Measurements from ENCODE around the gene HBG1. TPM values are rescaled to one million over a fixed set of nuclear protein-coding genes. Genes with fewer than 3 reads are reported as not detected.

The HBG1 gene
- polyA plus RNA-seq, 1 experiment, result not detected

DNA sequence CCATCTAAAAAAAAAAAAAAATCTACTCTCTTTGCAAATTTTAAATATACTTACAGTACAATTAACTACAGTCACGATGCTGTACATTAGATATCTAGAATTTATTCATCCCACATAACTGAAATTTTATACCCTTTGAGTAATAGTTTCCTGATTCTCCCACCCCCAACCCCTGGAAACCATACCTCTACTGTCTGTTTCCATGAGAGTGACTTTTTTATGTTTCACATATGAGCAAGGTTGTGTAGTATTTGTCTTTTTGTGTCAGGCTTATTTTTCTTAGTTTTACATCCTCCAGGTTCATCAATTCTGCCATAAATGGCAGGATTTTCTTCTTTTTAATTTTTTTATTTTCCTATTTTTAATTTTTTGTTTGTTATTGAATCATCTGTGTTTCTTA, 26.0 kb downstream of the HBG1 start:
- TF ChIP-seq, protein P1, sequence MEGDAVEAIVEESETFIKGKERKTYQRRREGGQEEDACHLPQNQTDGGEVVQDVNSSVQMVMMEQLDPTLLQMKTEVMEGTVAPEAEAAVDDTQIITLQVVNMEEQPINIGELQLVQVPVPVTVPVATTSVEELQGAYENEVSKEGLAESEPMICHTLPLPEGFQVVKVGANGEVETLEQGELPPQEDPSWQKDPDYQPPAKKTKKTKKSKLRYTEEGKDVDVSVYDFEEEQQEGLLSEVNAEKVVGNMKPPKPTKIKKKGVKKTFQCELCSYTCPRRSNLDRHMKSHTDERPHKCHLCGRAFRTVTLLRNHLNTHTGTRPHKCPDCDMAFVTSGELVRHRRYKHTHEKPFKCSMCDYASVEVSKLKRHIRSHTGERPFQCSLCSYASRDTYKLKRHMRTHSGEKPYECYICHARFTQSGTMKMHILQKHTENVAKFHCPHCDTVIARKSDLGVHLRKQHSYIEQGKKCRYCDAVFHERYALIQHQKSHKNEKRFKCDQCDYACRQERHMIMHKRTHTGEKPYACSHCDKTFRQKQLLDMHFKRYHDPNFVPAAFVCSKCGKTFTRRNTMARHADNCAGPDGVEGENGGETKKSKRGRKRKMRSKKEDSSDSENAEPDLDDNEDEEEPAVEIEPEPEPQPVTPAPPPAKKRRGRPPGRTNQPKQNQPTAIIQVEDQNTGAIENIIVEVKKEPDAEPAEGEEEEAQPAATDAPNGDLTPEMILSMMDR (IDR thresholded peaks at IDR 0.05; ENCODE audit: insufficient read depth, low read depth, low read length), result no peak
- no peak for DNase-seq (ENCODE audit: low read depth)
- POLR2A ChIA-PET, result no interaction called here
- no peak overlapping the region for H3K4me3 ChIP-seq (ENCODE audit: low read depth, low read length)
- H3K27me3 ChIP-seq (ENCODE audit: control insufficient read depth, insufficient read depth, low read length), result no peaks in the 10 kb centered on the region
- H3K36me3 ChIP-seq (ENCODE audit: control insufficient read depth, insufficient read depth, low read length), result no peaks in the 10 kb centered on the region
- CTCF ChIA-PET, result no interaction called here

DNA sequence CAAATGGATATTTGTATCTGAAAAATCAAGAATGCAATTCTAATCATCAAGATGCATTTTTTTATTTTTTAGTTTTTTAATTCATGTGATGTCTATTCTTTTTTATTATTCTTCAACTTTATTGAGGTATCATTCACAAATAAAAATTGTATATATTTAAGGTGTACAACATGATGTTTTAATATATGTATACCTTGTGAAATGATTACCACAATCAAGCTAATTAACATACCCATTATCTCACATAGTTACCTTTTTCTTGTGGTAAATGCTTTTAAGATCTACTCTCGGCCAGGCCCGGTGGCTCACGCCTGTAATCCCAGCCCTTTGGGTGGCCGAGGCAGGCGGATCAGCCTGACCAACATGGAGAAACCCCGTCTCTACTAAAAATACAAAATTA, 26.5 kb downstream of the HBG1 start:
- POLR2A ChIA-PET, result no interaction called here
- DNase-seq (ENCODE audit: low read depth), result no peak
- Histone ChIP-seq H3K4me3 (ENCODE audit: low read depth, low read length) (no peak overlapping the region), H3K27me3 (ENCODE audit: control insufficient read depth, insufficient read depth, low read length) (no peaks in the 10 kb centered on the region), H3K36me3 (ENCODE audit: control insufficient read depth, insufficient read depth, low read length) (no peaks in the 10 kb centered on the region)
- TF ChIP-seq, protein P1 (IDR thresholded peaks at IDR 0.05; ENCODE audit: insufficient read depth, low read depth, low read length), result no peak
- CTCF ChIA-PET, result no interaction called here

DNA sequence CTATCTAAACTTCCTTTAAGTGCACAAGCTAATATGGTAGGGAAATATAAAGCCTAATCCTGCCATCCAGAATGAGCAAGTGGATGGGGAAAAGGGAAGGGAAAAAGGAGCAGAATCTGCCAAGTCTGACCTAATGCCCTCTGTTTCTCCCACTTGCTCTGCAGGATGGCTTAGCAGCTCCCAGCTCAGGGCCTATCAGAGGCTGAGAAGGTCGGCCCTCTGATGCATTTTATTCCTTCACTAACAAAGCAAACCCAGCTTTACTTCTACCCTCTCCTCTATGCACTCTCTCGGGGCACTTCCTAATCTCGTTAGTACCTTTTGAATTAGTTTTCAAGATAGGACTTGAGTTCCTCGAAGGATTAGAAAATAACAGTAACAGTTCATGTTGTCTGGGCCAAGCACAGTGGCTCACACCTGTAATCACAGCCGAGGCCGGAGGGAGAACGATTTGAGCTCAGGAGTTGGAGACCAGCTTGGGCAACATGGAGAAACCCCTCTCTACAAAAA, 39.2 kb downstream of the HBG1 start:
- ChIA-PET CTCF (interaction anchor here (0.6 to 2.1 kb wide), 2 partner anchors 18 to 160 kb away, joined by 3 to 7 read pairs; no protein-coding TSS in a partner anchor), POLR2A (no interaction called here)
- Histone ChIP-seq H3K36me3 (ENCODE audit: control insufficient read depth, insufficient read depth, low read length) (no peaks in the 10 kb centered on the region), H3K4me3 (ENCODE audit: low read depth, low read length) (no peak overlapping the region), H3K27me3 (ENCODE audit: control insufficient read depth, insufficient read depth, low read length) (no peaks in the 10 kb centered on the region)
- DNase-seq (ENCODE audit: low read depth), result no peak
- TF ChIP-seq, protein P1 (IDR thresholded peaks at IDR 0.05; ENCODE audit: insufficient read depth, low read depth, low read length), result no peak

DNA sequence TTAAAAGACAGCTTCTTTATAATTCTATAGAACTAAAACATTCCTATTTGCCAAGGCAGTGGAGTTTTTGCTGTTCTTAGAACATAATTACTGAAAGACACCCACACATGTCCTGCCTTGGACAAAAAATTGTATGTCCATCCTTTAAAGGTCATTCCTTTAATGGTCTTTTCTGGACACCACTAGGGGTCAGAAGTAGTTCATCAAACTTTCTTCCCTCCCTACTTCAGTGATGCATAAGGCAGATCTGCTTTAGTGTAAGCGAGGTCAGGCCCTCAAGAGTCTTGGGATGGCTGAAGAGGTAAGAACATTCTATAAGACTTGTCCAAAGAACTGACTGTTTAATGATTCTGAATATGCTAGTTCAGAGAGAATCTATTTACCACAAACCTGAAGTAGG, 44.9 kb downstream of the HBG1 start:
- H3K27me3 ChIP-seq (ENCODE audit: control insufficient read depth, insufficient read depth, low read length), result no peaks in the 10 kb centered on the region
- CTCF ChIA-PET, result interaction anchor here (0.6 to 4.5 kb wide), 8 partner anchors 10 to 186 kb away, joined by 3 to 22 read pairs (median 4); no protein-coding TSS in a partner anchor
- H3K4me3 ChIP-seq (ENCODE audit: low read depth, low read length), result no peak overlapping the region
- H3K36me3 ChIP-seq (ENCODE audit: control insufficient read depth, insufficient read depth, low read length), result no peaks in the 10 kb centered on the region
- POLR2A ChIA-PET, result no interaction called here
- peak; percentile 21 for DNase-seq (ENCODE audit: low read depth)
- TF ChIP-seq, protein P1 (IDR thresholded peaks at IDR 0.05; ENCODE audit: insufficient read depth, low read depth, low read length), result peak; percentile 63

DNA sequence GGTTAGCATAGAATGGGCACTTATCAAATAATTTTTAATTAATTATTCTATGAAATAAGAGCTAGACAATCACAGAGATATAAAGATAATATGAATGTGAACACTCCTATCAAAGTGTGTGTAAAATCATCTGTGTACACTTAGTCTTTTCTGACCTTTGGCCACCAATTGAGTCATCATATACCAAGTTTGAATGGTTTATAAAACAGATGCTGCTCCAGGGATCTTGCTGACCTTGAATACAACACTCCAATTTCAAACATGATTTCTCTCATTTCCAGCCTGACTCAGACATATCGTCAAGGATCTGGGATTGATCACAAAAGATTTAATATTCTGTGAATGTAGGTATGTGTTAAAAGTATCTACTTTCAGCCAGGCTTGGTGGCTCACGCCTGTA, 46.3 kb downstream of the HBG1 start:
- DNase-seq (ENCODE audit: low read depth), result no peak
- ChIA-PET POLR2A (no interaction called here), CTCF (interaction anchor here (0.6 to 4.5 kb wide), 9 partner anchors 10 to 188 kb away, joined by 3 to 22 read pairs (median 6); no protein-coding TSS in a partner anchor)

More for the DNA sequence above, 46.3 kb downstream of the HBG1 start:
- no peaks in the 10 kb centered on the region for H3K27me3 ChIP-seq (ENCODE audit: control insufficient read depth, insufficient read depth, low read length)
- TF ChIP-seq, protein P1 (IDR thresholded peaks at IDR 0.05; ENCODE audit: insufficient read depth, low read depth, low read length), result no peak
- no peak overlapping the region for H3K4me3 ChIP-seq (ENCODE audit: low read depth, low read length)
- no peaks in the 10 kb centered on the region for H3K36me3 ChIP-seq (ENCODE audit: control insufficient read depth, insufficient read depth, low read length)

Measured in BJ (cell line).